ENCODE measurements around the gene ADCY1.

DNA sequence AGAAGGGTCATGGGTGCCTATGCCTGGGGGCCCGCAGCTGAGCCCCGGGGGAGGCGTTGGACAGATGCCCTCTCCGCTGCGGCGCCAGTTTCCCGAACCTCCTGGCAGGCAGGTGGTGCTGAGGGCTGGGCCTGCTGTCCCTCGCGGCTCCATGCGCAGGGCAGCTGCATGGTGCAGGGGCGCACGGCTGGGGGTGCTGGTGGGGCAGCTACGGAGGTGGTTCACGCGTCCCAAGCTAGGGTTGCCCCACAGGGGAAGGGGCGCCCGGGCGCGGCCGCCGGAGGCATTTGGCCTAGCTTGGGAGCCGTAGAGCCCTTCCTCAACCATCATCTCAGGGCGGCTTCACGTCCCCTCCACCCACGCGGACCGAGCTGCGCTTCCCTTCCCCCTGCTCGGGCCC is 152.7 kb downstream of the ADCY1 start:
- TF ChIP-seq GATA3 (IDR thresholded peaks at IDR 0.05; ENCODE audit: low read depth, low read length): no peak
- TF ChIP-seq GATA2 (IDR thresholded peaks at IDR 0.05; ENCODE audit: low read depth, low read length): no peak
